Occipital lobe (tissue), 2 donors: ENCODE results near the gene RPUSD1. TPM values are rescaled to one million over a fixed set of nuclear protein-coding genes. Genes with fewer than 3 reads are reported as not detected.
A peak's percentile ranks its signal among the peaks of the same experiment; 100 is the strongest.
"Not testable (repeated sequence)": the region's sequence is repeated elsewhere in the genome, so short reads cannot be mapped to it uniquely, and the experiment has no call there.

Experiments used
- DNase-seq: peaks from one replicate; lab custom pipeline; 2025; lab: John Stamatoyannopoulos, UW
- total RNA-seq: library from RNA; depleted of rRNA; stranded (reverse); fragments of >200 nt; gene quantifications from one replicate; pipeline ENCODE4 v1.2.3, GENCODE V29; 2014

The RPUSD1 gene
- total RNA-seq, 1 donor from 2014 or later: 11.2 TPM

DNA sequence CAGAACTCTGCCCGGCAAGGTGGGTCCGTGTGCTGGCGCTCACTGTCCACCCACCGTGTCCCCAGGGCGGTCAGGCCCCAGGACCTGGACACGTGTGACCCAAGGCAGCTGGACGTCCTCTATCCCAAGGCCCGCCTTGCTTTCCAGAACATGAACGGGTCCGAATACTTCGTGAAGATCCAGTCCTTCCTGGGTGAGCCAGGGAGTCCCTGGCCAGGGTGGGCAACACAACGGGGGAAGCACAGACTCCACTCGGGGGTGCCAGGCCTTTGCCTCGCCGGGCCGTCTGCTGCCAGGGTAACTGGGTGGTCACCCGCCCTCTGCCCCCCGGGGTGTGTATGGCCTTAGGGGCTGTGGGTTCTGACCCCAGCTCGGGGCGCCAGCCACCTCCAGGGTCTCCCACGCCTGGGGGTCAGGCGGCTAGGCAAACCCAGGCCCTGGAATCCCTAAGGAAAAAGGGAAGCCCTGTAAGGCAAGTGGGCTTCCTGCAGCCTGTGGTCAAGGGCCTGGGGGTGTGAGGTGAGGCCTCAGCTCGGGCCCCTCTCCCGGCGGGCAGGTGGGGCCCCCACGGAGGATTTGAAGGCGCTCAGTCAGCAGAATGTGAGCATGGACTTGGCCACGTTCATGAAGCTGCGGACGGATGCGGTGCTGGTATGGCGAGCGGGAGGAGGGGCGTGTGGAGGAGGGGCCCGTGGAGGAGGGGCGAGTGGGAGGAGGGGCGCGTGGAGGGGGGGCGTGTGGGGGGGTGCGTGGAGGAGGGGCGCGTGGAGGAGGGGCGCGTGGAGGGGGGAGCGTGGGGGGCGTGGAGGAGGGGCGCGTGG is 21.2 kb downstream of the RPUSD1 start:
- no peak for DNase-seq

- no peak for DNase-seq
These were observed 22.0 kb downstream of the RPUSD1 start for GRCh38 chr16:766008-766819.

DNA sequence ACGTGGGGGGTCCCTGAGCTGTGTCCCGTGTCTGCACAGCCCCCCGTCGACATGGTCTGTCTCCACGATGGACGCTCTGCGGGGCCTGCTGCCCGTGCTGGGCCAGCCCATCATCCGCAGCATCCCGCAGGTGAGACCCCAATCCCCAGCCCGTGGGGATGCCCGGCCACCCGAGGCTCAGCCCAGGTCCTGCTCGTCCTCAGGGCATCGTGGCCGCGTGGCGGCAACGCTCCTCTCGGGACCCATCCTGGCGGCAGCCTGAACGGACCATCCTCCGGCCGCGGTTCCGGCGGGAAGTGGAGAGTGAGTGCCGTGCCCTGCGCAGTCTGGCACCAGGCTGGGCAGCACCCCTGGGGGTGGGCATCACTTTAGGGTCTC is 22.7 kb downstream of the RPUSD1 start:
- DNase-seq: no peak

DNA sequence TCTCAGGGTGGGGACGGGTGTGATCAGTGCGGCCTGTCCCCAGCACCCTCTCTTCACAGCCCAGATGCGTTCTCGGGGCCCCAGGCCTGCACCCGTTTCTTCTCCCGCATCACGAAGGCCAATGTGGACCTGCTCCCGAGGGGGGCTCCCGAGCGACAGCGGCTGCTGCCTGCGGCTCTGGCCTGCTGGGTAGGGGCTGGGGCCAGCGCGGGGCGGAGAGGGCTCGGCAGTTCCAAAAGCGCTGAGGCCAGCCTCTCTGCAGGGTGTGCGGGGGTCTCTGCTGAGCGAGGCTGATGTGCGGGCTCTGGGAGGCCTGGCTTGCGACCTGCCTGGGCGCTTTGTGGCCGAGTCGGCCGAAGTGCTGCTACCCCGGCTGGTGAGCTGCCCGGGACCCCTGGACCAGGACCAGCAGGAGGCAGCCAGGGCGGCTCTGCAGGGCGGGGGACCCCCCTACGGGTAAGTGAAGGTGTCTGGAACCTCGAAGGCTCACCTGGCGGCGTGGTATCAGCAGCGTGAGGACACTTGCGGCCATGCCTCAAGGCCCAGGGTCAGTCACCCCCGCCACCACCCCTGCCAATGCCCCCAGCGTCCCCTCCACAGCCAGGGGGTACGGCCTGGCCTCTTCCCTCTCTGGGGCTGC is 23.2 kb downstream of the RPUSD1 start:
- DNase-seq: no peak

DNA sequence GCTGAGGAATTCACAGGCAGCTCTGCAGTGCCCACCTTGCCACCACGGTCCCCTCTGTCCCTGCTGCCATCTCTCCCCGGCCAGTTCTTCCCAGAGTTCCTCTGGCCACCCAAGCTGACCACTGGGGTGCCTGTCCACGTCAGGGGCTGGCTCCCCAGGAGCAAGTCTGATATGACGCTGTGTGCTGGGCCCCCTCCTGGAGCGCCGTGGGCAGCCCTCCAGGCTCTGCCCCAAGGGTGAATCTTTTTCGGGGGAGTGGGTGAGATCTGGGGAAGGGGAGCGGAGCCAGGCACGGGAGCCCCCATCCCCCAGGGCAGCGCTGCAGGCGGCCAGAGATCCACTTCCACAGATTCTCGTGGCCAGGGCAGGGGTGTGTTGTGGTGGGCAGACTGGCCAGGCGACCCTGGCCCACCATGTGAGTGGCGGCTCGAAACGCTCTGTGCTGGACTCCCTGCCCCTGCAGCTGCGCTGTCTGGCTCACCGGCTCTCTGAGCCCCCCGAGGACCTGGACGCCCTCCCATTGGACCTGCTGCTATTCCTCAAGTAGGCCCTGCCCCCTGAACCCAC is 23.9 kb downstream of the RPUSD1 start:
- DNase-seq: no peak

- DNase-seq: no peak
These were observed 24.6 kb downstream of the RPUSD1 start for GRCh38 chr16:763369-764183.

- DNase-seq: no peak
These were observed 25.4 kb downstream of the RPUSD1 start for GRCh38 chr16:762595-763268.

DNA sequence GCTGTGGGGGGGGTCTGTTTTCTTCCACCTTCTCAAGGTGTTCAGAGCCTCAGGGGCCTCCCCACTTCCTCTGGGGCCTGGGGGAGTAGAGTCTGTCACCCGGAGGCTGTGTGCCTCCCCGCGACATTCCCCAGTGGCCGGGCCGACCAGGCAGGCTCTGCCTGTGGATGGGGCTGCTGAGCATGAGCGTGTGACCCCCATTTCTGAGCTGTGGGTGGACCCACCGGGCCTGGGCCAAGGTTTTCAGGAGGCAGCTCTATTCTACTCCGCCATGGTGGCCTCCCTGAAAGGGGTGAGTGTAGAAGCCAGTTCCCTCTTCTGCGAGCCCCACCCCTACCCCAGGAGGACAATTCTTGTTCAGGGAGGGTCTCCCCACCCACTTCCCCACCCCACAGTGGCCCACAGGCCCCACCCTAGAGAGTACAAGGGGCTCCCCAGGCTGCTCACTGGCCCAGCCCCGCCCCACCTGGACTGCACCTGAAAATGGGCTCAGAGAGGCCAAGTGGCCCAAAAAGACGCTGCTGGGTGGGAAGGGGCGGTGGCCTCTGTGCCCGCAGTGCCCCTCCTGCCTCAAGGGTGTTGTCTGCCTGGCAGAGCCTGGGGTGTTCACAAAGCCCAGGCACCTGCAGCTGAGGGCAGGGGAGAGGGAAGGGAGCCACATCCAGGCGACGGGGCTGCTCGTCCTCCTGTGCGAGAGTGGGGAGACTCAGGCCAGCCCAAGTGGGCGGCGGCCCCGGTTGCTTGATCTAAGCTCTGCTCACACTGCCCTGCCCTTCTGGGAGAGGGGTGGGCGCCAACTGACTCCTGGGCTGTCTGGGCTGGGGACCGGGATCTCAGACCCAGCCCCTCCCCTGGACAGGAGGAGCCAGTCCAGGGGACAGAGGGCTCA is 26.3 kb downstream of the RPUSD1 start:
- DNase-seq: no peak

DNA sequence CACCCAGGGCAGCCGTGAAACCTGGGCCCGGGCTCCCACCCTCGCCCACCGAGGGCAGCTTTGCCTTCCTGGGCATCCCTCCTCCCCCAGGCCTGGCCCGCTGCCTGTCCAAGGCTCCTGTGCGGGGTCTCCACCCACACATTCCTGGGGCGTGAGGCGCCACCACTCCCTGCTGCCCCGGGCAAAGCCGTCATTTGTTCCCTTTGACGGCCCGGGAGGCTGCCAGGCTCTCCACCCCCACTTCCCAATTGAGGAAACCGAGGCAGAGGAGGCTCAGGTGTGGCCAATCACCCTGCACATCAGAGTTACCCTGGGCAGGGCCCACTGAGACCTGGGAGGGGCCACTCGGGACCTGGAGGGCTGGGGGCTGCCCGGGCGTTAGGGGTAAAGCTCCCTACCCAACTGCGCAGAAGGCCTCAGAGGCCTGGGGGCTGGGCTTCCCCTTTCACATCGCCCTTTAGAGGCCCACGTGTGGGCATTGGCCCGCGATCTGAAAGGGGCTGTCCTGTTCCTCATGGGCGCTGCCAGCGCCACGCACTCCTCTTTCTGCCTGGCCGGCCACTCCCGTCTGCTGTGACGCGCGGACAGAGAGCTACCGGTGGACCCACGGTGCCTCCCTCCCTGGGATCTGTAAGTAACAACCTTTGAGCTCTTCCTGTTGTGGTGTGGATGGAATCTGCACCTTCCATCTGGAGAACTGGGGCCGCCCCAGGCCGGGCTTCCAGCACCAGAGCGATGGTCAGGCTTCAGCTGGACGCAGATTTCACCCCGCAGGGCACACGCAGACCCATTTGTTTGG is 27.4 kb downstream of the RPUSD1 start, which contains the start of gene MSLN:
Gene MSLN, plus strand, starts transcription at position 190 of the 799 bp plus-strand sequence. CDS start 1,947 bp downstream, outside the sequence.
- DNase-seq: no peak

- DNase-seq: no peak
These were observed 28.1 kb downstream of the RPUSD1 start for GRCh38 chr16:760065-760464.

DNA sequence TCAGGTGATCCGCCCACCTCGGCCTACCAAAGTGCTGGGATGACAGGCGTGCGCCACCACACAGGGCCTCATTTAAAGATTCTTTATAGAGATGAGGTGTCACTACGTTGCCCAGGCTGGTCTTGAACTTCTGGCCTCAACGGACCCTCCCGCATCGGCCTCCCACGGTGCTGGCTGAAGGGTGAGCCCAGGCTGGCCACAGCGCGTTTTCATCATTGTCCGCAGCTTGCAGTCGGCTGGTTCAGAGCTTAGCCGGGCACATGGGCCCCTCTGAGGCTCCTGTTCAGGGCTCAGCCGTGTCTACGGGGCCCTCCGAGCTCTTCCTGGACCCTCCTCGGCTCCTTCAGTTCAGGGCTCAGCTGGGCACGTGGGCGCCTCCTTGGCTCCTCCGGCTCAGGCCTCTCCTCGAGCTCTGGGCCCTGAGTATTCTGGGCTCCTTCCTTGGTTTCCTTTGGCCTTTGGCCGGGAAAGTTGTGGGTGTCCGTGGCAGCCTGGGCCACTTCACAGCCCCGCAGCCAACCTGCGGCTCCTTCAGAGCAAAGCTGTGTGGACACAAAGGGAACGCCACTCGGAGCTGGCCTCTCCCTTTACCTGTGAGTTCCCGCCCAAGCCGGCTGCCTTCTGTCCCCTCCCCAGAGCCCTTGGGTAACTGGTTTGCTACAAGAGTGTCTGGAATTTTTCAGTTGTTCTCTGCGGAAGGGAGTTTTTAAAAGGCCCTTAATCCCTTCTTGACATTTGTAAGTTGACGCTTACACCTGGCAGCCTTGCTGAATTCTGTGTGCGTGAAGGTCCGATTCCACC is 28.9 kb downstream of the RPUSD1 start:
- DNase-seq: no peak

DNA sequence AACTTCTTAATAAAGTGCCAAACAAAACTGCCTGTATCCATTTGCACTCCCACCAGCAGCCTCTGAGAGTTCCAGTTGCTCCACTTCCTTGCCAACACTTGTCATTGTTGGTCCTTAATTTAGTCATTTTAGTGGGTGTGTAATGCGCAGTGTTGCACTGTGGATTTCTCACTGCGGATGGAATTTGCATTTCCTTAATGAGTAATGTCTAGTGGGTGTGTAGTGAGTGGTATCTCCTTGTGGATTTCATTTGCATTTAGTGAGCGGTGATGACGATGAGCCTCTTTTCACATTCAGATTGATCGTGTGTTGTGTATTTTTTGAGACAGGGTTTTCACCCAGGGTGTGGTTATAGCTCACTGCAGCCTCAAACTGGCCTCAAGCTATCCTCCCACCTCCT is 31.8 kb downstream of the RPUSD1 start:
- DNase-seq: no peak

- DNase-seq: no peak
These were observed 33.5 kb downstream of the RPUSD1 start for GRCh38 chr16:754656-755055.

DNA sequence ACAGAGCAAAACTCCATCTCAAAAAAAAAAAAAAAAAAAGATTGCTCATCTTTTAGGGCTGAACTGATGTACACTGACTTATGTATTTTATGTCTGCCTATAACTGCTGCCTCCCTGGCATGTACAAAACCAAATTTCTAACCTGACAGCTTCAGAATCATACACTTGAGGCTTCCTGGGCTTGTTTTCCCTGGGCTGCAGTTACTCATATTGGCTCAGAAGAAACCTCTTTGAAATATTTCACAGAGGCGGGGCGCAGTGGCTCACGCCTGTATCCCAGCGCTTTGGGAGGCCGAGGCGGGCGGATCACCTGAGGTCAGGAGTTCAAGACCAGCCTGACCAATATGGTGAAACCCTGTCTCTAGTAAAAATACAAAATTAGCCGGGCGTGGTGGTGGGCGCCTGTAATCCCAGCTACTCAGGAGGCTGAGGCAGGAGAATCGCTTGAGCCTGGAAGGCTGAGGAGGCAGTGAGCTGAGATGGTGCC is 34.0 kb downstream of the RPUSD1 start:
- DNase-seq: not testable (repeated sequence)

- no peak for DNase-seq
These were observed 36.2 kb downstream of the RPUSD1 start for GRCh38 chr16:752007-752312.

DNA sequence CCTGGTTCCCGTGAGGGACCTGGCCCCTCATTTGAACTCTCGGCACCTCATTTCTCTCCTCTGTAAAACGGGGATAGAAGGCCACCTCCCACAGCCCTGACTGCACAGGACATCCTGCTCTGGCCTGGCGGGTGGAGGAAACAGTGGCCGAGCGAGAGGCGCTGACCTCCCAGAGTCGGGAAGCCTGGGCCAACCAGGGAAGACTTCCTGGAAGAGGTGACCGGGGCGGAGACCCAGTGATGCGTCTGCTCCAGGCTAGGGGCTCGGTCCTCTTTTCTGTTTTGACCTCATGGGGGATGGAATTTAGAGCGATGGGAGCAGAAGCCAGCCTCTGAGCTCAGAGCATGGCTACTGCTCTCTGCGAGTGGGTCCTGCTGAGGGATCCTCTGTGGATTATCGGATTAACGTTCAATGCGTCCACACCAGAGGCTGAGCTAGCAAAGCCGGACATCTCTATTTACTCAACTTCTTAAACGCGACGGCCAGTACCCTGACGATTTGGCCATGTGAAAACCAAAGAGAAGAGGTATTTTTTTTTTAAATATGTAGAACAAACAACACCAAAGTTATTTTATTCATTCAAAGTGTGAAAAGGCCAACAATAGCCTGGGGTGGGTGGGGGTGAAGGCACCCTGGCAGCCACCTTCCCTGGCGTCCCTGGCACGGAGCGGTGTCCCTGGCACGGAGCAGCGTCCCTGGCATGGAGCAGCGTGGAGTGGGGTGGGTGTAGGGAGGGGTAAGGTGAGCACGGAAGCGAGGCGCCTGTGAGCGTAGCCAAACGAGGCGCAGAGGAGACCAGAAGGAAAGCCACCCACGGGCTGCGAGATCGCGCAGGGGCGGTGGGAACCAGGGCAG is 36.8 kb downstream of the RPUSD1 start:
- peak; percentile 68 for DNase-seq

DNA sequence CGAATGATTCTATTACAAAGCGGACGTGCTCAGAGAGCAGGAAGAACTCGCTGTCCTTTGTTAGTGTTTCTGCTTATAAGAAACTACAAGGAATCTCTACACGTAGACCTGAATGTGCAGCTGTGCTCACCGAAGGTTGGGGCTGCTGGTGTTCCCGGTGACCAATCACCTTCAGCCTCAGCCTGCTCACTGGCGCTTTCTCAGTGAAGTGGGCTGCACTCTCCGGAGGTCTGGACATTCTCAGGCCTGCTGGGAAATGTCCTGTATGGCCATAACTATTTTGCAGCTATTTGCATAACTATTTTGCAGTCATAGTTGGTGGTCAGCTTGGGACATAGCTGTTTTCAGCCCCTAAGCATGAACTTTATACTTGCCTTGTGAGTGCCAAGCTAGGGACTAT is 37.7 kb downstream of the RPUSD1 start:
- no peak for DNase-seq
